Posterior cingulate gyrus (tissue), 11 donors: ENCODE measurements around the gene ENTR1.
A peak's percentile ranks its signal among the peaks of the same experiment; 100 is the strongest.

Experiments
- DNase-seq, 10 donors: peaks; one replicate each; pipeline versions ENCODE4 v3.0.0 to v3.0.0-alpha.2; 2020 to 2021; ENCODE audit warnings: mixed read lengths in 3 of 10
- intact Hi-C: fragments of 100-400 bp; cut with DNase I; formaldehyde crosslinking; loops from one replicate; pipeline ENCODE4 v1.15.1; 2023

The ENTR1 gene

DNA sequence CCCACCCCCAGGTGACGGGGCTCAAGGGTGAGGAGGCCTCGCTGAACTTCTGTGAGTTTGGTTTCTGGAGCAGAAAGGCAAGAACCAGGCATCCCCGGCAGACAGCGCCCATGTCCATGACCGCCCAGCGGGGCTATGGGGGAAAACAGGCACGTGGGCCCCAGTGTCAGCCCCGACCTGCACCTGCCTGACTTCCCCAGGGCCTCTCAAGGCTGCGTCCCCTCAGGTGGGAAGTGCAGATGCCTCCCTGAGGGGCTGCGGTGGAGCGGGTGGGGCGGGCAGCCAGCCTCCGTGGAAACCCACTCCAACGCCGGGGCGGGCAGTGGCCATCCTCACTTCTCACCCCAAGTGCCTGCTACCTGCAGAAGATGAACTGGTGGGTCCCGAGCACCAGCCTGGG is 30.0 kb downstream of the ENTR1 start:
- no peak for DNase-seq
- intact Hi-C loops, result no loop called here

DNA sequence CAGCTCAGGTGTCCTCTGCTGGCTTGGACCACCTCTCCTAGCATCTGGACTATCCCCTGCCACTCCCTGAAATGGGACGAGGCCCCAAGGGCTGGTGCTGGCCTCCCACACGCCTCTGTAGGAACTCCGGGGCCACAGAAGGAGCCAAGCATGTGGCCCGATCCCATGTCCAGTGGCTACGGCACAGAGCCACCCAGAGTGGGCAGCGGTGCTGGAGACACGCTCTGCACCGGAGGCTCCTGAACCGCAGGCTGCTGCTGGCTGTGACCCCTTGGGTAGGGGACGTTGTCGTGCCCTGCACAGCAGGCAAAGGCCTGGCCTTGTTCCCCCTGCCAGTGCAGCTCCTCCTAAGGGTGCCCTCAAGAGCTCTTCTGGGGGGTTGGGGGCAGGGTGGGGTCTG is 30.5 kb downstream of the ENTR1 start:
- intact Hi-C loops, result no loop called here

DNA sequence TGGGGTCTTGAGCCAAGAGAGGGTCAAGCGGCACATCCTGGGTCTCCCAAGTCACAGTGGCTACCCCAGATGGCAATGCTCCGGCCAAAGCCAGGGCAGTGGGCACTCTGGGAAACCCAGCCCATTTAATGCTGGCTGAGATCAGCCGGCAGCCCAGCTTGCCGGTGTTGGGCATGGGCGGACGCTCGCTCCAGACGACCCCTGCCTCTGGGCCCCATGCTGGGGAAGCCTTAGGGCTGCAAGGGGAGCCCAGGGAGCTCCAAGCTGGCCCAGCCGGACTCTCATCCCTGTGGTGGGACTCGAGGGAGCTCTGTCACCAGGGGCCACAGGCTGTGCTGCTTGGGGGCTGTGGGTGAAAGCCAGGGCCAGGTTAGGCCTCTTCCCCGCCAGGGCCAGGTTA is 31.0 kb downstream of the ENTR1 start:
- no peak for DNase-seq
- intact Hi-C loops, result no loop called here

More for the DNA sequence above, 30.5 kb downstream of the ENTR1 start:
- no peak for DNase-seq

DNA sequence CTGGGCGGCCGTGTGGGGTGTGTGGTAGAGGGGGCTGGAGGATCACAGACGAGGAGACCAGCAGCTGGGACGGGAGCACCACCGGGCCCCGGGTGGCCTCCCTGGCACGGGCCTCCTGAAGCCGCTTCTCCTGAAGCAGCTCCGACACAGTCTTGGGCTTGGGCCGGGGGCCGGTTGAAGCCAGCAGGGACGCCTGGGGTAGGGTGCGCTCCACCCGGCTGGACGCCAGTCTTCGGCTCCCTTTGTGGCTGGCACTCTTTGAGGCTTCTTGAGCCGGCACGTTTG is 31.5 kb downstream of the ENTR1 start:
- intact Hi-C loops, result no loop called here
- DNase-seq, result no peak

DNA sequence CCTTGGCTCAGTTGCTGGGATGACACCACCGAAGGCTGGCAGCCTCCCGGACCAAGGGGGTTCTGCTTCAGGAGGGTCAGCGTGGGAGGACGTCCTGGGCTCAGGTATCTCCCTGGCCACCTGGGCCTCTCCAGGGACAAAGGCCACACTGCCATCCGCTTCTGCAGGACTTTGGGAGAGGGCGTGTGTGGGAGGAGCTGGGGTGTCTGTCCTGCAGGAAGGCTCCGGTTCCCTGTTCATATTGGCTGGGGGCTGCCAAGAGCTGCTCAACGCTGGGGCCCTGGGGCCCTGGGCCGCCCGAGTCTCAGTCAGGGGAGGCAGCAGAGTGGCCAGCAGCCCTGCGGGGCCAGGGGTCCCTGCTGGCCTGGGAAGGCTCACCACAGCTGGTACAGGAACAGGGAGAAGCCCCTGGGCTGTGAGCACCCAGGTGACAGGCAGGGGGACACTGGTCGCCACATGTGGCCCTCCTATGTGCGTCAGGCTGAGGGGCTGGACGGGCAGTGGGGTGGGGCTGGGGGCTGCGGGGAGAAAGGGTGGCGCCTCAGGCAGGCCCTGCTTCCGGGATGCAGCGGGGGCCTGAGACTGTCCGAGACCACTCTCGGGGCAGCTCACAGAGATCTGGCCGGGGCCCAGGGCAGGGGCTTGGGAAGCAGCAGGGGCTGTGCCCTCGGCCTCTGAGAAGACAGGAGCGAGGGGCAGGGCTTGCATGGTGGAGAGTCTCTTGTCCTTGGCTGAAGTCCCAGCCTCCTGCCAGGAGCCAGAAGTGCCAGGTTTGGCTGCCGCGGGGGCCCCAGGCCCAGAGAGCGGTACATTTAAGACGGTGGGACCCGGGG is 32.0 kb downstream of the ENTR1 start:
- intact Hi-C loops, result no loop called here
- DNase-seq, result no peak

DNA sequence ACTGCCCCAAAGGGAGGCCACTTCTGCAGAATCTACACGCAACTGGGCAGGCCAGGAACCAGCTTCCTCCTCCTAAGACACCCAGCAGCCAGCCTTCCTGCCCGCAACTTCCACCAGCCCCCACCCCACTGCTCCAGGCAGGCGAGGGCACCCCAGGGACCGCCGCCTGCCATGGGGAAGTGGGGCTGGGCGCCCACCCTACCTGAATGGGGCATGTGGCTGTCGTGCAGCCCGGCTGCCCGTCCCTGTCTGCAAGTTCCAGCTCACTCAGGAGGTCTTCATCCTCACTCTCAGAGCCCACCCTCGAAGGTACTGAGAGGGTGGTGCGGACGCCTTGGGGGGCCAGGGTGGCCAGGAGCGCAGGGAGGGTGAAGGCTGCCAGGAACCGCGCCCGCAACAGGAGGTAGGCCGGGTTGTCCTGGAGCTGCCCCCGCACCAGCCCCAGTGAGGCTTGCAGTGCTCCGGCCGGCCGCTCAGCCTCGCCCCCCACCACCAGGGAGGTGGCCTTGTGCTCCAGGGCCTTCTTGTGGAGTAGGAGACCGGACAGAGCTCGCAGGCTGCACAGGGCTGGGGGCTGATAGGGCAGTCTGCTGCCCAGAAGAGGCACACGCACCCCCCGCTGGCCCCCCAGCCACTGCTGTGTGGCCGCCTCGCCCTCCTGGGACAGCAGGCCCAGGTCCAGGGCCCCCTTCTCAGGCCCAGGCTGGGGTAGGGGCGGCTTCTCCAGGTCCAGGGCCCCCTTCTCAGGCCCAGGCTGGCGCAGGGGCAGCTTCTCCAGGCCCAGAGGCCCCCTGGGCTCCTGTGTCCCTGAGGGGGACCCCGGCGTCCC is 32.9 kb downstream of the ENTR1 start:
- DNase-seq, result no peak
- intact Hi-C loops, result no loop called here

DNA sequence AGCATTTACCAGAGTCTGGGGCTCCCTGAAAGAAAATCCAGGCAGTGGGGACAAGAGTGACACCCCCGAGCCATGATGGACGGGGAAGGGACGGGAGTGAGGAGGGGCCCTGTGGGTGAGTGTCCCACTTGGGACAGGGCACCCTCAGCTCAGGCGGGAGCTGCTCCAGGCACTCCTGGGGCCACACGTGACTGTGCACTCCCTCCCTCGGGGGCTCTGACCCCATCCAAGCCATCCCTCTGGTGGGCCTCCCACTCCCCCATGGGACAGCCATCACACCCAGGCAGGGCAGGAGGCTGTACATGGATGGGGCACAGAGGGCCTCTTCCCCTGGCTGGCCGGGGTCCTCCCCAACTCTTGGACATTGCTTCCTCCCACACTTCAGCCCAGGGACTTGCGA is 34.0 kb downstream of the ENTR1 start:
- DNase-seq, result no peak
- intact Hi-C loops, result no loop called here

DNA sequence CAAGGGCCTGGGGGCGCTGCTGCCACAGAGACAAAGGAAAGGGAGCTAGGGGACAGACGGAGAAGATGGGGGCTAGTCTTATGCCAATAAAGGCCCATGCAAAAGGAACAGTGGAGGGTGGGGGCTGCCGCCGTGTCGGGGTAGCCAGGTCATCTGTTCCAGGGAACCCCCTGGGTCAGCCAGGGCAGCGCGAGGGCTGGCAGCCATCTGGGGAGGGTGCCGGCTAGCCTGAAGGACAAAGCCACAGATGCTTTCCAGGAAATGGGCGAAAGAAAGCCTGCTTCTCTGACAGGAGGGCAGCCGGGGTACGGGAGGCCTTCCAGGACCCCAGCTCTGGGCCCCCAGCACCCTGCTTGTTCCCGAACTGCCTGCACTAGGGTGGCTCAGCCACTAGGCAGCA is 35.3 kb downstream of the ENTR1 start:
- DNase-seq, result no peak
- intact Hi-C loops, result no loop called here

DNA sequence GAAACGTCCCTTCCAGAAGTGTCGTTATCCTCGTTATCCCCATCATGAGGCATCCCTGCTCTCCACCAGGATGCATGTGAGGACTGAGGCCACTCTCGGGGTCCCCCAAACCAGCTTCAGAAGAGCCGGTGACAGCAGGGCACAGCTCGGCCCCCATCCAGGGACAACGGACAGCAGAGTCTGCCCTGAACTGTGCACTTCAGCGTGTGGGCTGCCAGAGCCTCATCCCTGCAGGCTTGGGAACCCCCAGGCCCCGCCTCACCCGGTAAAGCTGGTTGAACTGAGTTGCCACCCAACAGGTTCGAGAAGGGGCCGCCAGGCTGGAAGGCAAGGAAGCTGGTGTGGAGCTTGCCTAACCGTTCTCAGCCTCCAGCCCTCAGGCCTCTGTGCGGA is 36.2 kb downstream of the ENTR1 start:
- intact Hi-C loops, result no loop called here
- DNase-seq, result no peak

DNA sequence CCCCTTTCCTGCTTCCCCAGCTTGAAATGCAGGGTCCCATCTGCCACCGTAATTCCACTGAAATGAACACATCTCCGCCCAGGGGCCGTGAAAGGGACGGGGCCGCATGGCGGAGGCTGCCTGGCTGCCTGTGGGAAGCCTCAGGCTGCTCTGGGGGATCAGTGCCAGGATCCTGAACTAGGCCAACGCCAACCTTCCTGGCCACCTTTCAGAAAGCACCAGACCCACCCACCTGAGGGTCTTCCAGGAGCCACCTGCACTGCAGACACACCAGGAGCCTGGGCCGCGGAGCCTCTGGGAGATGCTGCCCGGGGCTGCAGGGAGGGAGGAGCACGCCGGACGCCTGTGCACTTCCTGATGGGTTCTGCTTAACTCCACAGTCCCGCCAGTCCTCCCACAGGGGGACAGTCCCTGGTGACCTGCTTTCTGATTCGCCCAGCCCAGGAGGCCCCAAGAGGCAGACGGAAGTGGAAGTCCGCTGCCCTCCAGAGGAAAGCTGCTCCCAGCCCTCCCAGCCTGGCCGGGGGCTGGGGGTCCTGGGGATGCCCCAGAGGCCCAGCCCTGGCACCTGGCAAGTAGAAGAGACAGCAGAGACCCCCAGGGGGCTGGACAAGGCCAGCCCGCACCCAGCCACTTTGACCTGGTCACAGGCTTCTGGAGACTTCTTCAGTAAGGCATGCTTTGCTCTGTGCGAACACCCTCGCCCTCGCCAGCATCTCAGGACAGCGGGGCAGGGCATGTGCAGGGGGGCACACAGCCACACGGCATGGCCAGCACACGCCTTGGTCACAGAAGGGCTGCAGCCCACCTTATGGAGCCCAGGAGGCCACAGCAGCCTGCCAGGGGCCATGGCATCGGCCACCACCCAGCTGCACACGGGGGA is 36.9 kb downstream of the ENTR1 start, which contains the start of gene CARD9:
TSS of gene CARD9 (minus strand) at position 370 of the 883 bp plus-strand sequence. CDS start 1,591 bp downstream, outside the sequence.
- peak in 2 of 10 donors; percentile 36 to 48 for DNase-seq
- intact Hi-C loops, result no loop called here

DNA sequence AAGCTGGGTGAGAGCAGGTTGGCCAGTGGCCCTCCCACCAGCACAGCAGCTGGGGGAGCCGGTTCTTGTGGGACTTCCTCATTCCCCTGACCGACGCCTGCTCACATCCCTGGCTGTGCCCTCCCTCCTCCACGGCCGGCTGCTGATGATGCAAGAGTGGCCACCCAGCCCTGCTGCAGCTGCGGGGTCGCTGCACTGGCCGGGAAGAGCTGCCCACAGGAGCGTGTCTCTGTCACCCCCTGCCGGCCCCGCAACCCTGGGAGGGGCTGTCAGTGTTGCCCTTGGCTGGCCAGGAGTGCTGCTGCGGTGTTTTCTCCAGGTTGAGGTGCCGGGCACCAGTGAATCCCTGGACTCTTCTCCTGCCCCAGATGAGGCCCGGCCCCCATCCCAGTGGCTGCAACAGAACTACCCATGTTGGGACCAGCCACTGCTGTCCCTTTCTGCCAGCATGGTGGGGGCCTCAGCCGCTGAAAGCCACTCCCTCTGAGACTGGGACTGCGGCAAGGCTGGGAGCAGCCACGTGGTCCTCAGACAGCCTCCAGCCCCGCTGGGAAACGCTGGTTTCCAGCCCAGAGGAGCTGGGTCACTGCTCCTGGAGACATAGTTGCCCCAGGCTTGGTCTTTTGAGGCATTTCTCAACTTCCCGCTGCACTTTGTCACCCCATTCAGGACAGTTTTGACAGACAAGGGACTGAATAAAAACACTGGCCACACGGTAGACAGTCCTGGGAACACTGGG is 37.7 kb downstream of the ENTR1 start:
- intact Hi-C loops, result no loop called here
- peak in 3 of 10 donors; percentile 30 to 50 (median 35) for DNase-seq

DNA sequence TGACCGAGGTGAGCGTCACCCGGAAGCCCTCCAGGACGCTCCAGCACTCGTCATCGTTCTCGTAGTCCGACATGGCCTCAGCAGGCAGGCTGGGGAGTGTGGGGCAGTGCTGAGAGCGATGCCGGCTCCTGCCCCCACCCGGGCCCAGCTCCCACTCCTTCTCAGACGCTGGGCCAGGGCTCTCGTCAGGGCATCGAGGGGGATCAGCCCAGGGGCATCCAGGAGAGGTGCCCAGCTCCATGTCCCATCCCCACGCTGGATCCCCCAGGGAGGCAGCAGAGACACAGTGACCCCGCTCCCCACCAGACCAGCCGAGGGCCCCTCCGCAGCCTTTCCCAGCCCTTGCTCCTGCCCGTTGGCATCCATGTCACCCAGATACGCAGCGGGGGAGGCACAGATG is 38.4 kb downstream of the ENTR1 start:
- no peak for DNase-seq
- intact Hi-C loops, result no loop called here

DNA sequence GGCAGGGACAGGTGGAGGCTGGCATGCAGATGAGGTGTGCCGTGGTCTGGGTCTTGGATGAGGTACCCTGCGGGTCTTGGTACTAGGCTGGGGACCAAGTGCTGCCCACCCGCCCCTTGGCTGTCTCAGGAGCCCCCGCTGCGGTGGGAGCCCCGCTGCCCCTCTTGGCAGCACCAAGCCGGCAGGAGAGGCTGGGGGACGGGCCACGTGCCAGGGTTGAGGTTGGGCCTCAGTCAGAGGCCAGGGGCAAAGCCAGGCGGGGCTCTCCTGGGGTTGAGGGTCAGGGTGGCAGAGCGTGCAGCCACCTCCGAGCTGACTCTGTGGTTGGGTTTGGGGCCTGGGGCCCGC is 38.9 kb downstream of the ENTR1 start:
- DNase-seq, result no peak

DNA sequence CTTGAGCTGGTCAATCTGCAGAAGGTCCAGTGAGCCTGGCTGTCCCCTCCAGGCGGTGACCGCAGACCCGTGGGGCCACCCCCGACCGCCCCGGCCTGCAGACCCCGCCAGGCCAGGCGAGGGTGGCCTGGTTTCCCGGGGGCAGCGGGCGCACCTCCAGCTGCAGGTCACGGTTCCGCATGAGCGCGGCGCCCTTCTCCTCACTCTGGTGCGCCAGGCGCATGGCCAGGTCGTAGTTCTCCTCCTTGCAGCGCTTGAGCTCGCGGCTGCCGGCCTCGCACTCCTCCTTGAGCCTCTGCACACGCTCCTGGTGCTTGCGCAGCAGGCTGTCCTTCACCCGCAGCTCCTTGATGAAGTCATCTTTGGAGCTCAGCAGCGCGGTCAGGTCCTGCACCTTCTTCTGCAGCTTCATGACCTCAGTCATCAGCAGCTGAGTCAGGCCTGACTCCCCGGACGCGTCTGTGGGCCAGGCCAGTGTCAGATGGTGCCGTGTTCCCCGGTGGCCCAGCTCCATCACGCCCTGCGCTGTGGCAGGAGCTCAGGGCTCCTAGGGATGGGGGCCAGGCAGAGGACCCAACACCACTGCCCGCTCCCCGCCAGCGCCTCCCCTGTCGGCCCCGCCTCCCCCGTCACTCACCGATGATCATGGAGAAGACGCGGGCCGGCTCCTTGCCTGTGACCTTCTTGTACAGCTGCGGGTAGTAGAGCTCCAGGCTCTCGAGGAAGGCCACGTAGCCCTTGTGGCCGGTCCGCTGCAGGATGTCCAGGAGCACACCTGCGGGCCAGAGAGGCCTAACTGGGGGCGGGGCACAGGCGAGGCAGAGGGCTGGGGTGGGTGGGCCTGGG is 39.5 kb downstream of the ENTR1 start:
- intact Hi-C loops, result no loop called here

More for the DNA sequence above, 38.9 kb downstream of the ENTR1 start:
- intact Hi-C loops, result no loop called here

DNA sequence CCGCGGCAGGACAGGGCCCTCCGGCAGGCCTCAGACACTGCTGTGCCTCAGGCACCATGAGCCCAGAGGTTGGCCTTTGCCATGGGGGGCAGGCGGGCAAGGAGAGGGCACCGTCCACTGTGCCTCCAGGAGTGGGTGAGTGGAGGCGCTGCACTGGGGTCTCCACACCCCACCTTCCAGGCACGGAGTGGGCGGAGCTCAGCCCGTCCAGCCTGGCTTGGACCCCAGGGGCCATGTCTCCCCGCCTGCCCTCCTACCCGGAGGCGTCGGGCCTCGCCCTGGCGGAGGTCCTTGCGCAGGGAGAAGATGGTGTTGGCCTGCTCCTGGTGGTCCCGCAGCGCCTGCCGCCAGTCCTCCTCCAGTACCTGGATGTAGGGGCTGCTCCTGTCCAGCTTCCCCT is 40.4 kb downstream of the ENTR1 start:
- no peak for DNase-seq
- intact Hi-C loops, result no loop called here

More for the DNA sequence above, 39.5 kb downstream of the ENTR1 start:
- DNase-seq, result no peak

DNA sequence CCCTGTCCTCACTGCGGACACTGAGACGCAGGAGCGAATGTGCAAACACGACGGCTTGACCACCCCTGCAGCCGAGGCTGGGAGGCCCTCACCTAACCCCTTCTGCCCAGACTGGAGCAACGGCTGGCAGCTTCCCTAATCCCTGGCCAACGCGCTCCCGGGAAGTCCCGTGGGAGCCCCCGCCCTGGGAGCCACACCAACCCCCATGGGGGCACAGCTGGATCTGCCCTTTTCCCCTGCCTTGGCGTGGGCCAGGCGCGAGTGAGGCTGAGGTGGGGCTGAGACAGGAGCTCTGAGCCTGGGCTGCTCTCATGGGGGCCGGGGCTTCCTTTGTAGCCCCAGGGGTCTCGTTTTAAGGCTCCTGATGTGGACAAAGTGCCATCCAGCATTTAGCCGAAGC is 42.2 kb downstream of the ENTR1 start:
- no peak for DNase-seq
- intact Hi-C loops, result no loop called here

DNA sequence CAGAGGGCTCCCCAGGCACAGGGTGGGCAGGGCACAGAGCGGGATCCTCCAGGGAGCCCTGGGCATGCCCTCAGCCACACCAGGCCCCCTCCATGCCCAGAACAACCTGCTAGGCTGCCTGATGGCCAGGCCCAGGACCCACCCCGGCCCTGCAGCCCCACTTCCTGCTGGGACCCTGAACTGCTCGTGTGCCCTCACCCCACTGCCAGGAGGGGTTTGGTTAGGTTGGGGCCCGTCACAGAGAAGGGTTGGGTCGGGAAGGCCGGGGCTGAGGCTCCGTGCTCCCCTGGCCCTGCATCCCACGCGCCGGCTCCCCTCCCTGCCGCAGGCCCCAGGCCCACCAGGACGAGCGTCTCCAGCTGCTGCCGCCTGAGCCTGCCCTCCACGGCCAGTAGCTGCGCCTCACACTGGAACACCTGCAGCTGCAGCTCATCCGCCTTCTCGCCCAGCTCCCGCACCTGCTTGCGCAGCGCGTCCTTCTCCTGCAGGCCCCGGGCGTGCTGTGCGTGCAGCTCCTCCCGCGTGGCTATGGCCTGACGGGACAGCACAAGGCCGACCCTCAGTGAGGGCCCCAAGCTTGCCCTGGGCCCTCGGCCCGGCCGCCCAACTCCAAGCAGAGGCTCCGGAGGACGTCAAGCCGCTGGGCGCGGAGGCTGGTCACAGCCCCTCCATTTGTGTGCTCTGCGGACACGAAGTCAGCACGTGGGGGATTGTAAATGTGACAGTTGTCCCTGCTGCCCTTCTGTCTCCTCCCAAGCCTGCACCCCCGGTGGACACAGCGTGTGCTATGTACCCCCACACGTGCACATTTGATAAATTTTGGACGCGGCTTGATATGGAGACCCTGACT is 42.9 kb downstream of the ENTR1 start:
- intact Hi-C loops, result no loop called here
- no peak for DNase-seq

DNA sequence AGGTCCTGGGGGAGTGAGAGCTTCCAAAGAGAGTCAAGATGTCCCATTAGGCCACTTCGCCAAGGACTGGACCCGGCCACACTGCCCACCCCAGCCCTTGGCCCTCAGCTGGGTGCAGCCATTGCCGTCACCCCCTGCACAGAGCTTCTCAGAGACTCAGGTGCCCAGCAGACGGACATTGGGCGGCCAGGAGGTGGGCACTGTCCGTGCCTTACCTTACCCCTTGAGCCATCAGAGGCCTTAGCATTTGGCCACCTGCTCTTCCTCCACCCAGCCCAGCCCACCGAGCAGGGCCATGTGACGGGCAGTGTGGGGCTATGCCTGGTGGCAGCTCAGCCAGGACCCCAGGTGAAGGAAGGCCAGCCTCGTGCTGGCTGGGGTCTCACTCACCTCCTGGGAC is 43.6 kb downstream of the ENTR1 start:
- DNase-seq, result no peak
- intact Hi-C loops, result no loop called here
